ENCODE results near the gene SEMA4D.

Gene SEMA4D

DNA sequence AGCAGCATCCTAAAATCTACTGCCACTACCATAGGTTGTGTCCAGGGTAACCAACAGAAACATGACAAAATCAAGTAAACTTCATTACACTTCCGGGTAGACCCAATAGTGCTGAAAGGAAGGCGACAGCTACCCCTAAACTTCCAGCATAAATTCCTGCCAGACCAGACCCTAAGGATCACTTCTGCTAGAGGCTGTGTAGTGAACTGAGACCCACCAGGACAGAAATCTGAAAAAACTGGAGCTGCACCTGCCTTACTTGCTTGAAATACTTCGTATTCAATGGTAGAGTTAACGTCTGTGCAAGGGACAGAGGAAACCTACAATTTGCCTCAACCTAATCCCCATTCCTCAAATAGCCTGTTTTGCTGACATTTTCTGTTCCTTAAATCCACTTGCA lies 180.6 kb downstream of the SEMA4D start:
- TF ChIP-seq CTCF (IDR thresholded peaks at IDR 0.05; ENCODE audit: low read depth, low read length, missing control alignments): no peak
- DNase-seq (ENCODE audit: extremely low read depth, low read depth): no peak
- peak overlapping the region; percentile 48 for H3K4me3 ChIP-seq (replicated peaks; ENCODE audit: low read depth, low read length)

DNA sequence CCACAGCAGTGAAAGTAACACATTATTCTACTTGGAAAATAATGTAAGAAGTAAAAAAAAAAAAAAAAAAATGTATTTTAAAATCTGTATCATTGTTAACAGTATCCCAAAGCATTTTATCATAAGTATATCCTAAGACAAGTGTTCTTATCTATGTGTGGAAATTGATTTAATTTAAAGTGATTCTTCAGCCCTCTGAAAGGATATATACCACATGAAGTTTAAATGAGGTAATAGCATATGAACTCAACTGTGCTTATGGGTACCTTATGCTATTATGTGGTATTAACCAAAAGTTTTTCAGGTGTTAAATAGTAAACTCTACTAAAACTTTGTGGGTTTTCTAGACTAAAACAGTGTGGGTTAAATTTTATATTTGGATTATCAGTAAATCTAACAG lies 182.4 kb downstream of the SEMA4D start:
- DNase-seq (ENCODE audit: extremely low read depth, low read depth): no peak
- TF ChIP-seq CTCF (IDR thresholded peaks at IDR 0.05; ENCODE audit: low read depth, low read length, missing control alignments): no peak
- no peak overlapping the region for H3K4me3 ChIP-seq (replicated peaks; ENCODE audit: low read depth, low read length)

DNA sequence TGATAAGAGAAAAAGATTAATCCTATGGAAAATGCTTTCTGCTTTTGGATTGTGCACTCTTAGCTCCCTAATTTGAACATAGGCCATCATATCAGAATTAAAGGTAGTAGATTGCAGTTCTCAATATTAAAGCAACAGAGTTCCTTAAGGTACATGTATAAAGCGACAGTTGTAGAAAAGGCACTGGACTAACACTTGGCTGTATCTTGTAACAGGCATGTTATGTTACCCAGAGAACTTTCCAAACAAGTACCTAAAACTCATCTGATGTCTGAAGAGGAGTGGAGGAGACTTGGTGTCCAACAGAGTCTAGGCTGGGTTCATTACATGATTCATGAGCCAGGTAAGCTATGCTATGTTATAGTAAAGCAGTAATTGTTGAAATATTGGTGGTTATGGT lies 183.0 kb downstream of the SEMA4D start:
- no peak for DNase-seq (ENCODE audit: extremely low read depth, low read depth)
- no peak for TF ChIP-seq CTCF (IDR thresholded peaks at IDR 0.05; ENCODE audit: low read depth, low read length, missing control alignments)
- peak overlapping the region; percentile 92 for H3K4me3 ChIP-seq (replicated peaks; ENCODE audit: low read depth, low read length)

DNA sequence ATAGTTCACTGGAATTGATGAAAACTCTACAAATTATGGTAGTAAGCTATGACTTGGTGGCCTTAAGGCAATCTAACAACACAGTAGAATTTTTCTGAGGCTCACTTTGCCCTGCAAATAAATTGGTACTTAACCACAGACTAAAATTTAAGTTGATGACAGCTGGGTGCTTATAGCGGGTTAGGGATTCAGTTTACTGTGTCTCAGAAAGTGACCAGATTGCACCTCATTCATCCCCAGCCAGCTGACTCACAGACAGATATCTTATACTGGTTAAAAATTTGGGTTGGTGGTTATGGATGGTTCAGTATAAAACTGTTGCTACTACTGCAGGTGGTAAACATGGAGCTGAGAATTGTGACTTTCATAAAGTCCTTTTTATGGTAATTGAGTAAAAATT lies 184.1 kb downstream of the SEMA4D start:
- DNase-seq (ENCODE audit: extremely low read depth, low read depth): no peak
- TF ChIP-seq CTCF (IDR thresholded peaks at IDR 0.05; ENCODE audit: low read depth, low read length, missing control alignments): no peak
- peak overlapping the region; percentile 92 for H3K4me3 ChIP-seq (replicated peaks; ENCODE audit: low read depth, low read length)

GRCh38 chr9:89312222-89312571 lies 185.7 kb downstream of the SEMA4D start:
- H3K4me3 ChIP-seq (replicated peaks; ENCODE audit: low read depth, low read length): peak overlapping the region; percentile 92
- no peak for DNase-seq (ENCODE audit: extremely low read depth, low read depth)
- TF ChIP-seq CTCF (IDR thresholded peaks at IDR 0.05; ENCODE audit: low read depth, low read length, missing control alignments): no peak

- peak overlapping the region; percentile 92 for H3K4me3 ChIP-seq (replicated peaks; ENCODE audit: low read depth, low read length)
- DNase-seq (ENCODE audit: extremely low read depth, low read depth): no peak
- TF ChIP-seq CTCF (IDR thresholded peaks at IDR 0.05; ENCODE audit: low read depth, low read length, missing control alignments): no peak
Observed at GRCh38 chr9:89311346-89312221, 186.3 kb downstream of the SEMA4D start.
